ENCODE measurements around the gene CD3E. TPM values are rescaled to one million over a fixed set of nuclear protein-coding genes. Genes with fewer than 3 reads are reported as not detected.

The CD3E gene
- total and polyA plus RNA-seq, 2 donors (not counting 3 experiments of a cell fraction or from before 2014, with no cell fraction given) = not detected

GRCh38 chr11:118263112-118263511 lies 41.4 kb upstream of the CD3E start:
- FAIRE-seq = no peak
- Histone ChIP-seq H3K4me1 (ENCODE audit: control insufficient read depth, extremely low read depth, insufficient read depth, low read length) (peaks cover 51% of the 10 kb centered on the region), H2AFZ (ENCODE audit: low read depth, low read length) (no peak overlapping the region), H3K79me2 (ENCODE audit: control insufficient read depth, insufficient read depth, low read length) (no peaks in the 10 kb centered on the region), H3K27ac (ENCODE audit: insufficient read depth, low read depth, low read length) (no peak overlapping the region), H3K4me3 (replicated peaks in 1 of 3; ENCODE audit: insufficient read depth in 1 of 3, low read depth in 1 of 3, low read length in 3 of 3) (peak overlapping the region in 2 of 3 experiments; percentile 44 to 69), H3K9ac (replicated peaks; ENCODE audit: extremely low read depth, insufficient read depth, low read length) (peak overlapping the region; percentile 58), H4K20me1 (replicated peaks; ENCODE audit: control insufficient read depth, extremely low read depth, insufficient read depth, low read length) (no peaks in the 10 kb centered on the region), H3K9me1 (replicated peaks; ENCODE audit: control insufficient read depth, extremely low read depth, insufficient read depth, low read length) (no peaks in the 10 kb centered on the region), H3K9me3 (replicated peaks; ENCODE audit: control insufficient read depth, insufficient read depth, low read length) (no peaks in the 10 kb centered on the region), H3K36me3 (ENCODE audit: control insufficient read depth in 2 of 2, extremely low read depth in 1 of 2, insufficient read depth in 2 of 2, low read length in 2 of 2) (peaks cover 0 to 2% of the 10 kb centered on the region in 2 experiments), H3K4me2 (ENCODE audit: insufficient read depth, low read length) (peak overlapping the region; percentile 94), H3K27me3 (ENCODE audit: control insufficient read depth in 2 of 2, insufficient read depth in 2 of 2, low read length in 2 of 2) (no peaks in the 10 kb centered on the region)
- CTCF ChIA-PET = interaction anchor here (0.8 to 8.6 kb wide), 7 partner anchors 14 to 91 kb away, joined by 3 to 104 read pairs (median 6); no protein-coding TSS in a partner anchor
- DNase-seq (ENCODE audit: low read depth, low spot score) = peak; percentile 36
- TF ChIP-seq FOS (IDR thresholded peaks at IDR 0.05; ENCODE audit: borderline replicate concordance, insufficient read depth, low read length) = no peak
- TF ChIP-seq EZH2 (IDR thresholded peaks at IDR 0.05; ENCODE audit: borderline replicate concordance, low read depth, low read length, severe bottlenecking) = no peak
- no peak for TF ChIP-seq MYC (IDR thresholded peaks at IDR 0.05; ENCODE audit: low read depth, low read length)
- no peak for TF ChIP-seq MAX (IDR thresholded peaks at IDR 0.05; ENCODE audit: insufficient read depth, insufficient read length)
- TF ChIP-seq, protein P1, sequence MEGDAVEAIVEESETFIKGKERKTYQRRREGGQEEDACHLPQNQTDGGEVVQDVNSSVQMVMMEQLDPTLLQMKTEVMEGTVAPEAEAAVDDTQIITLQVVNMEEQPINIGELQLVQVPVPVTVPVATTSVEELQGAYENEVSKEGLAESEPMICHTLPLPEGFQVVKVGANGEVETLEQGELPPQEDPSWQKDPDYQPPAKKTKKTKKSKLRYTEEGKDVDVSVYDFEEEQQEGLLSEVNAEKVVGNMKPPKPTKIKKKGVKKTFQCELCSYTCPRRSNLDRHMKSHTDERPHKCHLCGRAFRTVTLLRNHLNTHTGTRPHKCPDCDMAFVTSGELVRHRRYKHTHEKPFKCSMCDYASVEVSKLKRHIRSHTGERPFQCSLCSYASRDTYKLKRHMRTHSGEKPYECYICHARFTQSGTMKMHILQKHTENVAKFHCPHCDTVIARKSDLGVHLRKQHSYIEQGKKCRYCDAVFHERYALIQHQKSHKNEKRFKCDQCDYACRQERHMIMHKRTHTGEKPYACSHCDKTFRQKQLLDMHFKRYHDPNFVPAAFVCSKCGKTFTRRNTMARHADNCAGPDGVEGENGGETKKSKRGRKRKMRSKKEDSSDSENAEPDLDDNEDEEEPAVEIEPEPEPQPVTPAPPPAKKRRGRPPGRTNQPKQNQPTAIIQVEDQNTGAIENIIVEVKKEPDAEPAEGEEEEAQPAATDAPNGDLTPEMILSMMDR (IDR thresholded peaks at IDR 0.05; ENCODE audit: extremely low read depth in 1 of 2, insufficient read depth in 1 of 2, low read depth in 1 of 2, low read length in 2 of 2) = no peak
- no peak for TF ChIP-seq GATA2 (IDR thresholded peaks at IDR 0.05; ENCODE audit: insufficient read depth, insufficient read length, low read depth, low read length)
- no peak for TF ChIP-seq JUN (IDR thresholded peaks at IDR 0.05; ENCODE audit: borderline replicate concordance, insufficient read depth, insufficient read length, low read depth)
- TF ChIP-seq POLR2AphosphoS5 (IDR thresholded peaks at IDR 0.05; ENCODE audit: insufficient read depth, low read depth, low read length) = no peak
- TF ChIP-seq POLR2A (IDR thresholded peaks at IDR 0.05; ENCODE audit: low read depth, low read length) = no peak
- dilution Hi-C loops (cut with MboI; ENCODE audit: extremely low pct_ligation_motif_present, low sequenced_read_pairs) = no loop called here
- POLR2A ChIA-PET = no interaction called here
- intact Hi-C loops (cut with micrococcal nuclease) = loop anchor here (1.0 kb wide), 1 partner anchor 11 kb away; the partner anchor contains the start of gene MPZL3
- BruUV-seq (replicated peaks) = no TSS peak
